Esophagus muscularis mucosa (tissue), 4 donors: ENCODE results near the gene MRC1. TPM values are rescaled to one million over a fixed set of nuclear protein-coding genes. Genes with fewer than 3 reads are reported as not detected.

Experiments
- DNase-seq: peaks from one replicate; pipeline ENCODE4 v3.0.0-alpha.2; 2017; ENCODE audit errors: extremely low spot score
- H3K27ac ChIP-seq, 4 donors: fragments of 200-600 bp; sonication (generic); replicated peaks in 1 of 4; 1 replicate in 3 of 4; 2 replicates in 1 of 4; pipeline ENCODE4 v1.5.1; 2016 to 2019; ENCODE audit warnings: mild to moderate bottlenecking in 1 of 4
- H3K27me3 ChIP-seq, 4 donors: fragments of 200-600 bp; sonication (generic); one replicate each; pipeline versions ENCODE4 v1.5.1 to v1.6.0; 2016 to 2019
- H3K36me3 ChIP-seq, 4 donors: fragments of 200-600 bp; sonication (generic); one replicate each; pipeline ENCODE4 v1.5.1; 2016 to 2019
- H3K4me1 ChIP-seq, 4 donors: fragments of 200-600 bp; sonication (generic); one replicate each; pipeline ENCODE4 v1.5.1; 2016 to 2019
- H3K4me3 ChIP-seq, 4 donors: fragments of 200-600 bp; sonication (generic); 1 replicate in 2 of 4; 2 replicates in 2 of 4; pipeline ENCODE4 v1.5.1; 2016 to 2019; ENCODE audit warnings: mild to moderate bottlenecking in 4 of 4, moderate library complexity in 1 of 4
- H3K9me3 ChIP-seq, 4 donors: fragments of 200-600 bp; sonication (generic); 1 replicate in 3 of 4; 2 replicates in 1 of 4; pipeline ENCODE4 v1.5.1; 2016 to 2019
- CTCF ChIP-seq, 3 experiments: fragments of 200-600 bp in 2 of 3; fragments of 450-650 bp in 1 of 3; sonication (generic) in 2 of 3; IDR thresholded peaks; one replicate each; pipeline ENCODE4 v1.5.1; 2017 to 2019; ENCODE audit warnings: antibody characterized with exemption in 3 of 3, mild to moderate bottlenecking in 2 of 3, moderate library complexity in 1 of 3
- EP300 ChIP-seq: sonication (generic); formaldehyde crosslinking; IDR thresholded peaks from one replicate; pipeline ENCODE4 v1.6.1; 2017; ENCODE audit warnings: antibody characterized with exemption
- POLR2A ChIP-seq: fragments of 450-650 bp; IDR thresholded peaks from one replicate; pipeline ENCODE4 v1.6.1; 2017; ENCODE audit warnings: antibody characterized with exemption, moderate library complexity, mild to moderate bottlenecking, low read depth
- POLR2AphosphoS5 ChIP-seq, 2 donors: sonication (generic); formaldehyde crosslinking; IDR thresholded peaks; one replicate each; pipeline ENCODE4 v1.6.1; 2017; ENCODE audit warnings: antibody characterized with exemption in 2 of 2
- WGBS: methylation state at CpG from one replicate; pipeline ENCODE4 v1.1.5; 2018; 5-methylcytosine and 5-hydroxymethylcytosine counted together
- intact Hi-C: fragments of 100-400 bp; cut with DNase I; formaldehyde crosslinking; loops from one replicate; pipeline ENCODE4 v1.15.1; 2023
- total RNA-seq, 4 donors: library from RNA; depleted of rRNA; stranded (reverse); fragments of >200 nt; gene quantifications; one replicate each; pipeline versions ENCODE4 v1.1.0 to v1.2.1, GENCODE V29; 2016

MRC1 gene
- total RNA-seq, 4 donors from 2014 or later, result 21.9 to 69.6 (median 39.7) TPM

- Histone ChIP-seq H3K36me3 (no peaks in the 10 kb centered on the region), H3K9me3 (no peaks in the 10 kb centered on the region), H3K27ac (no peak overlapping the region), H3K4me1 (peaks cover 0 to 22% (median 21%) of the 10 kb centered on the region in 4 donors), H3K27me3 (no peaks in the 10 kb centered on the region), H3K4me3 (no peak overlapping the region)
- intact Hi-C loops, result no loop called here
- no peak for DNase-seq
- WGBS, result 78% methylated on average over 5 of the region's 5 CpGs
- no peak for TF ChIP-seq CTCF (IDR thresholded peaks at IDR 0.05)
- no peak for TF ChIP-seq EP300
- no peak for TF ChIP-seq POLR2AphosphoS5 (IDR thresholded peaks at IDR 0.05)
- TF ChIP-seq POLR2A, result no peak
Observed at GRCh38 chr10:17878896-17879295, 69.7 kb downstream of the MRC1 start.

- Histone ChIP-seq H3K9me3 (no peaks in the 10 kb centered on the region), H3K36me3 (no peaks in the 10 kb centered on the region), H3K4me1 (peaks cover 0 to 28% (median 22%) of the 10 kb centered on the region in 4 donors), H3K27ac (no peak overlapping the region), H3K4me3 (no peak overlapping the region), H3K27me3 (no peaks in the 10 kb centered on the region)
- WGBS, result 89% methylated on average over 3 of the region's 3 CpGs
- TF ChIP-seq POLR2A (no peak), POLR2AphosphoS5 (IDR thresholded peaks at IDR 0.05) (no peak), CTCF (IDR thresholded peaks at IDR 0.05) (no peak), EP300 (no peak)
- no peak for DNase-seq
- intact Hi-C loops, result no loop called here
Observed at GRCh38 chr10:17880601-17881000, 71.5 kb downstream of the MRC1 start.

DNA sequence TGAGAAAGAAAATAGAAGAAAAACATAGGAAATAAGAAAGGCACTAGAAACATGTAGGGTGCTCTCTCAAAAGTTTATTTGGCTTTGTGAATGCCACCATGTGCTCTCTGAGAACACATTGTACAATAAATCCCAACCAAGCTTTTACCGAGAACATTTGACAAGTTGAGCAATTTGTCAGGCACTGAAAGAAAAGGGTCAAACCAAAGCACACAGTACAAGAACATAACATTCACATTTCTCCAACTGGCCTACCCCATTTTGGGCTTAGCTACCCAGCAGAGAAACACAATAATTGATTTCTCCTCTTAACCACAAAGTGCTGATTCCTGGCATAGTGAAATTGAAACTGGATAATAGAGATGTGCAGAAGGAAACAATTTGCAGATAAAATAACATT lies 73.4 kb downstream of the MRC1 start:
- peaks cover 0 to 28% (median 22%) of the 10 kb centered on the region in 4 donors for H3K4me1 ChIP-seq
- no peaks in the 10 kb centered on the region for H3K27me3 ChIP-seq
- intact Hi-C loops, result no loop called here
- no peaks in the 10 kb centered on the region for H3K36me3 ChIP-seq
- no peak for DNase-seq
- no peak overlapping the region for H3K4me3 ChIP-seq
- peak overlapping the region; percentile 73 to 77 (median 76) for H3K27ac ChIP-seq
- no peaks in the 10 kb centered on the region for H3K9me3 ChIP-seq
- TF ChIP-seq CTCF (IDR thresholded peaks at IDR 0.05), result no peak
- TF ChIP-seq POLR2AphosphoS5 (IDR thresholded peaks at IDR 0.05), result peak; percentile 69 to 79
- peak; percentile 70 for TF ChIP-seq EP300
- no peak for TF ChIP-seq POLR2A
- WGBS, result 12% methylated on average over 1 of the region's 1 CpG

DNA sequence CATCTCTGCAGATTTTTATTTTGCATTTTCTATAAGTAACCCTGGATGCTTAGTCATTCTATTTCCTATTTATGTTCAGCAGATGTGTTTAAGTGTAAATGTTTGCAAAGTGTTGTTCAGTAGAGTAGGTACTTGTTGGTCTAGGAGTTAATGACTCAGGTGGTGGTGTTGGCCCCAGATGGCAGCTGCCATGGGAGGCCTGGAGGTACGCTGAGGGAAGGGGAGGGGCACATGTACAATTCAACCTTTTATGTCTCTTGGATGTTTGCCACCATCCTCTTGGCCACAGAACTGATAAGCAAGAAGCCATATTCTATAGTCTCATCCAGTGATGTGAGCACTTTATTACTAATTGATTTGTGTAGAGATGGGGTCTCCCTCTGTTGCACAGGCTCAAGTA lies 74.5 kb downstream of the MRC1 start:
- intact Hi-C loops, result no loop called here
- no peaks in the 10 kb centered on the region for H3K36me3 ChIP-seq
- H3K27me3 ChIP-seq, result no peaks in the 10 kb centered on the region
- H3K9me3 ChIP-seq, result no peaks in the 10 kb centered on the region
- peak overlapping the region; percentile 73 to 77 (median 76) for H3K27ac ChIP-seq
- no peak overlapping the region for H3K4me3 ChIP-seq
- TF ChIP-seq POLR2AphosphoS5 (IDR thresholded peaks at IDR 0.05), result no peak
- no peak for TF ChIP-seq POLR2A
- TF ChIP-seq EP300, result no peak
- TF ChIP-seq CTCF (IDR thresholded peaks at IDR 0.05), result no peak
- WGBS, result 69% methylated on average over 1 of the region's 1 CpG
- peaks cover 0 to 28% (median 22%) of the 10 kb centered on the region in 4 donors for H3K4me1 ChIP-seq
- DNase-seq, result no peak

GRCh38 chr10:17888189-17888588 lies 79.0 kb downstream of the MRC1 start:
- no peak overlapping the region for H3K27ac ChIP-seq
- no peaks in the 10 kb centered on the region for H3K36me3 ChIP-seq
- intact Hi-C loops, result no loop called here
- no peaks in the 10 kb centered on the region for H3K27me3 ChIP-seq
- no peaks in the 10 kb centered on the region for H3K9me3 ChIP-seq
- no peak overlapping the region for H3K4me3 ChIP-seq
- TF ChIP-seq POLR2AphosphoS5 (IDR thresholded peaks at IDR 0.05), result no peak
- TF ChIP-seq POLR2A, result no peak
- no peak for TF ChIP-seq CTCF (IDR thresholded peaks at IDR 0.05)
- TF ChIP-seq EP300, result no peak
- DNase-seq, result no peak
- H3K4me1 ChIP-seq, result peaks cover 0 to 13% (median 8%) of the 10 kb centered on the region in 4 donors
